Nephron (organoid): Measurements from ENCODE around the gene COL20A1.
A peak's percentile ranks its signal among the peaks of the same experiment; 100 is the strongest.

Source experiments
- H3K27ac Mint-ChIP-seq, 3 experiments: 2 replicates each; pipeline ENCODE4 v1.8.0; 2020; ENCODE audit warnings: mixed read lengths in 3 of 3, mild to moderate bottlenecking in 2 of 3, moderate library complexity in 1 of 3
- H3K27me3 Mint-ChIP-seq: 2 replicates; pipeline ENCODE4 v1.8.0; 2021; ENCODE audit warnings: low read depth, mild to moderate bottlenecking, moderate library complexity, mixed read lengths
- H3K36me3 Mint-ChIP-seq: 2 replicates; pipeline ENCODE4 v1.8.0; 2020; ENCODE audit warnings: low read depth, mixed read lengths
- H3K4me1 Mint-ChIP-seq: 2 replicates; pipeline ENCODE4 v1.8.0; 2020; ENCODE audit warnings: mixed read lengths
- H3K4me3 Mint-ChIP-seq, 3 experiments: 2 replicates each; pipeline ENCODE4 v1.8.0; 2020; ENCODE audit warnings: mild to moderate bottlenecking in 3 of 3, mixed read lengths in 3 of 3, moderate library complexity in 2 of 3
- H3K9me3 Mint-ChIP-seq: 2 replicates; pipeline ENCODE4 v1.8.0; 2020; ENCODE audit warnings: mixed read lengths
- TF ChIP-seq, protein P1 (sequence below), 3 experiments: fragments of 200-600 bp; sonication (generic); IDR thresholded peaks; one replicate each; pipeline ENCODE4 v1.5.0; 2021; ENCODE audit warnings: antibody characterized with exemption in 3 of 3; ENCODE audit not compliant: unreplicated experiment in 3 of 3

The COL20A1 gene

DNA sequence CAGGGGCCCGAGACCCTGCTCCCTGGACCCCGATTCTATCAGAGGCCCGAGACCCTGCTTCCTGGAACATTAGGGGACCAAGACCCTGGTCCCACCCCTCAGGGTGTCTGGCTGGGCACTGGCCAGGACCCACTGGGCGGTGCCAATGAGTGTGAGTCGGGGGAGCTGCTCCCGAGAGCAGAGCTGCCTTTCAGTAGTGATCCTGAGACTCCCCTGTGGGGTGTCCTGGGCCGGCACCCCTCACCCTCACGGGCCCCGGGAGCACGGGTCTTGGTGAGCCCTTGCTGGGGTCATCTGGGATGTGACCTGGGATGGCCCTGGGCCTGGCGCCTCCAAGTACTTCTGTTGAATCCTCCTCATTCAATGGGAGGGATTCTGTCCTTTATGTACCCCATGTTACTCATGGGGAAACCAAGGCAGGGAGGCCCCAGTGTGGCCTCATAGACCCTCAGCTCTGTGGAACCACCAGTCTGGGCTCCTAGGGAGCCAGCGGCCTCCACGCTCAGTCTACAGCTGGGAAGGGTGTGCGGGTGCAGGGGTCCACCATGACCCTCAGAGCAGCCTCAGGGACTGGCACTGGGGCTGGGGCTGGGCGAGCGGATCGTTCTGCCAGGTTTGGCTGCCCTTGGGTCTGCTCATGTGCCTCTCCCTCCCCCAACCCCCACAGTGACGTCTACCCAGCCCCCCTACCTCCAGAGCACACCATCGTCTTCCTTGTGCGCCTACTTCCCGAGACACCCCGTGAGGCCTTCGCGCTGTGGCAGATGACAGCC, 25.6 kb downstream of the COL20A1 start:
- H3K9me3 Mint-ChIP-seq = no peaks in the 10 kb centered on the region
- H3K4me3 Mint-ChIP-seq = no peak overlapping the region
- H3K4me1 Mint-ChIP-seq = peaks cover 15% of the 10 kb centered on the region
- no peak overlapping the region for H3K27ac Mint-ChIP-seq
- peaks cover 9% of the 10 kb centered on the region for H3K27me3 Mint-ChIP-seq
- no peaks in the 10 kb centered on the region for H3K36me3 Mint-ChIP-seq
- TF ChIP-seq, protein P1, sequence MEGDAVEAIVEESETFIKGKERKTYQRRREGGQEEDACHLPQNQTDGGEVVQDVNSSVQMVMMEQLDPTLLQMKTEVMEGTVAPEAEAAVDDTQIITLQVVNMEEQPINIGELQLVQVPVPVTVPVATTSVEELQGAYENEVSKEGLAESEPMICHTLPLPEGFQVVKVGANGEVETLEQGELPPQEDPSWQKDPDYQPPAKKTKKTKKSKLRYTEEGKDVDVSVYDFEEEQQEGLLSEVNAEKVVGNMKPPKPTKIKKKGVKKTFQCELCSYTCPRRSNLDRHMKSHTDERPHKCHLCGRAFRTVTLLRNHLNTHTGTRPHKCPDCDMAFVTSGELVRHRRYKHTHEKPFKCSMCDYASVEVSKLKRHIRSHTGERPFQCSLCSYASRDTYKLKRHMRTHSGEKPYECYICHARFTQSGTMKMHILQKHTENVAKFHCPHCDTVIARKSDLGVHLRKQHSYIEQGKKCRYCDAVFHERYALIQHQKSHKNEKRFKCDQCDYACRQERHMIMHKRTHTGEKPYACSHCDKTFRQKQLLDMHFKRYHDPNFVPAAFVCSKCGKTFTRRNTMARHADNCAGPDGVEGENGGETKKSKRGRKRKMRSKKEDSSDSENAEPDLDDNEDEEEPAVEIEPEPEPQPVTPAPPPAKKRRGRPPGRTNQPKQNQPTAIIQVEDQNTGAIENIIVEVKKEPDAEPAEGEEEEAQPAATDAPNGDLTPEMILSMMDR (IDR thresholded peaks at IDR 0.05; ENCODE audit: unreplicated experiment in 3 of 3) = no peak

DNA sequence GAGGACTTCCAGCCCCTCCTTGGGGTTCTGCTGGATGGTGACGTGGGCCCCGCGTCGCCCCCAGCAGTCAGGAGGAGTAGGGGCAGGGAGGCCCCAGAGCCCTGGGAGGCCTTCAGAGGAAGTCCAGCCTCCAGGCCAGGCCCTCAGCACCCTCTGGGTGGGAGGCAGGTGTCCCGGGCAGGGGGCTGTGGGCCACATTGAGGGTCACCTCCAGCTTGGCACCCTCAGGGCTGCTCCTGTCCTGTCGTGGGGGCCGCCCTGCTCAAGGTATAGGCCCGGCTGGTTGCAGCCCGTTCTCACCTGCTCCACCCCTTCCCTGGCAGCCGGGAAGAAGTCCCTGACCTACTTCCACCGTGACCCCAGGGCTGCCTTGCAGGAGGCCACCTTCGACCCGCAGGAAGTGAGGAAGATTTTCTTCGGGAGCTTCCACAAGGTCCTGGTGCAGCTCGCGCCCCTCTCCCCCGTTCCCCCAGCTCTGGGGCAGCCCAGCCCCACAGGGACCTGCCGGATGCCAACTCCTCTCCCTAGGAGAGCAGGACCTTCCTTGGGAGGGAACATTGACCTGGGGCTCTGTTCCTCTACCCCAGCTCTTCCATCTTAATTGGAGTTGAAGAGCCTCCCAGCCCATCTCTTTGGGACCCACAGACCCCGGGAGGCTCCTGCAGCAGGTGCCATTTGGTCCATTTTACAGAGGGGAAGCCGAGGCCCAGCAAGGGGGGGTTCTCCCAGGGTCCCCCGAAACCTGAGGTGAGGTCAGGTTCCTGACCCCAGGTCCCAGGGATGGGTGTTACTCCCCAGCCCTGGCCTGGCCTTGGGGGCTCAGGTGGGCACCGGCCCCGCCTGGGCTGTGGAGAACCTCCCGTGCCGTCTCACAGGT, 26.4 kb downstream of the COL20A1 start:
- Mint-ChIP-seq H3K36me3 (no peaks in the 10 kb centered on the region), H3K9me3 (no peaks in the 10 kb centered on the region), H3K27me3 (peaks cover 9% of the 10 kb centered on the region), H3K4me1 (peaks cover 22% of the 10 kb centered on the region), H3K27ac (no peak overlapping the region), H3K4me3 (no peak overlapping the region)
- TF ChIP-seq, protein P1 (IDR thresholded peaks at IDR 0.05; ENCODE audit: unreplicated experiment in 3 of 3) = no peak

DNA sequence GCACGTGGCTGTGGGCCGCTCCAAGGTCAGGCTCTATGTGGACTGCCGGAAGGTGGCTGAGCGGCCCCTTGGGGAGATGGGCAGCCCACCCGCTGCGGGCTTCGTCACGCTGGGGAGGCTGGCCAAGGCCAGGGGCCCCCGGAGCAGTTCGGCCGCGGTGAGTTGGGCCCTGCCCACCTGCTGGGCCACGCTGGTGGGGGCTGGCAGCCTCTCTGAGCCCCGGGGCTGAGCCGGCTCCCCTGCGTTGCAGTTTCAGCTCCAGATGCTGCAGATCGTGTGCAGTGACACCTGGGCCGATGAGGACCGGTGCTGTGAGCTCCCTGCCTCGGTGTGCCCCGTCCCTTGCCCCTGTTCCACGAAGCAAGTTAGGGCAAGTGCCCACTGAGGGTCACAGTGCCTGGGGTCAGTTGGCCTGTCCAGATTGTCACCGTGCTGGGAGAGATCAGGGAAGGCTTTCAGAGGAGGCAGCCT, 27.1 kb downstream of the COL20A1 start:
- H3K27ac Mint-ChIP-seq = no peak overlapping the region
- TF ChIP-seq, protein P1 (IDR thresholded peaks at IDR 0.05; ENCODE audit: unreplicated experiment in 3 of 3) = no peak

DNA sequence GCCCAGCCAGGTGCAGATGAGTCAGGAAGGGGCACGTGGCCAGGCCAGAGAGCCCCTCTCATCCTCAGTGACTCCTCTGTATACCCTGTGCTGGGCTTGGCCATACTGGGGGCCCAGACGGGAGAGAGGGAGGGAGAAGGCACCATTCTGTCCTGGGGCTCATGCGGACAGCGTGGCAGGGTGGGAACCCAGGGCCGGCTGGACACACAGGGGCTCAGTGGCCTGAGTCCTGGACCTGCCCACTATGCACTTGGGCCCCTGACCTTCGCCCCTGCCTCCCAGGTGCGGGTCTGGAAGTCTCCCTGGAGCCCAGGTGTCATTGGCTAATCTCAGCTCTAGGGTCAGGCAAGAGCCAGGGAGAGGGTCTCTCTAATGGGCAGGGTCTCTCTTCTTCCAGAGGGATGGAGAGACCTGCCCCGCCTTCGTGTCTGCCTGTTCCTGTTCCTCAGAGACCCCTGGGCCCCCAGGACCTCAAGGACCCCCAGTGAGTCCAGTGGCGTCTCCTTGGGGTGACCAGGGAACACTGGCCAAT, 27.7 kb downstream of the COL20A1 start:
- Mint-ChIP-seq H3K27ac (peak overlapping the region in 2 of 3 experiments; percentile 67 to 77), H3K4me3 (no peak overlapping the region), H3K9me3 (no peaks in the 10 kb centered on the region), H3K36me3 (no peaks in the 10 kb centered on the region), H3K4me1 (peaks cover 22% of the 10 kb centered on the region), H3K27me3 (peaks cover 9% of the 10 kb centered on the region)
- TF ChIP-seq, protein P1 (IDR thresholded peaks at IDR 0.05; ENCODE audit: unreplicated experiment in 3 of 3) = no peak

More for the DNA sequence above, 27.1 kb downstream of the COL20A1 start:
- H3K4me3 Mint-ChIP-seq = no peak overlapping the region
- H3K4me1 Mint-ChIP-seq = peaks cover 22% of the 10 kb centered on the region
- H3K36me3 Mint-ChIP-seq = no peaks in the 10 kb centered on the region
- no peaks in the 10 kb centered on the region for H3K9me3 Mint-ChIP-seq
- peaks cover 9% of the 10 kb centered on the region for H3K27me3 Mint-ChIP-seq

DNA sequence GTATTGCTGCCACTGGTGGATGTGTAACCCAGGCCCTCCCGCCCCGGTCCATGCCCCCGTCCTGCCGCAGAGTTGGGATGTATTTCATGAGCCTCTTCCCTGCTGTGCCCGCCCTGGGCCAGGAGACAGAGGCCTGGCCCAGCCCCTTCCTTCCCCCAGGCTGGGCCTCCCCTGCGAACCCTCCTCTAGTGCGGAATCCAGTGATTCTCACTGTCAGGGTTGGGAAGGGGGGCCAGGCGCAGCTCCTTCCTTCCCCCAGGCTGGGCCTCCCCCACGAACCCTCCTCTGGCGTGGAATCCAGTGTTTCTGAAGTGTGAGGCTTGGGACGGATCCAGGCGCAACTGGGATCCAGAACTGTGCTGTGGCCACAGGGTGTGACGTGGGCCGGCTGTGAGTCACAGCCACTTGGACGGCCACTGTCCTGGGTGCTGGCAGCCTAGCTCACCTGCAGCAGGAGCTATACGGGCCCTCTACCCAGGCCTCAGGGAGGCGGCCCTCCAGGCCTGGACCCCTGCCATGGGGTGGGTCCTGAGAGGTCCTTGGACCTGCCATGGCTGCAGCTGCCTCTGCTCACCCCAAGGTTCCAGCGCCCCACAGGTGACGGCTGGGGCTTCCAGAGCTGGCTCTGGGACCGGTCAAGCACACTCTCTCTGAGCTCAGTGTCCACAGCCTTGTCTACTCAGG, 28.3 kb downstream of the COL20A1 start:
- peaks cover 22% of the 10 kb centered on the region for H3K4me1 Mint-ChIP-seq
- TF ChIP-seq, protein P1 (IDR thresholded peaks at IDR 0.05; ENCODE audit: unreplicated experiment in 3 of 3) = no peak
- H3K27ac Mint-ChIP-seq = peak overlapping the region in 2 of 3 experiments; percentile 67 to 77
- H3K27me3 Mint-ChIP-seq = peaks cover 9% of the 10 kb centered on the region
- H3K9me3 Mint-ChIP-seq = no peaks in the 10 kb centered on the region
- H3K36me3 Mint-ChIP-seq = no peaks in the 10 kb centered on the region
- no peak overlapping the region for H3K4me3 Mint-ChIP-seq
